BLaER1 treated with 17β-estradiol and CSF1 and Interleukin-3, amounts not matched to agents 10 nM and 100 nM (cell line): ENCODE data around the gene CARMIL3.
A peak's percentile ranks its signal among the peaks of the same experiment; 100 is the strongest.

Source experiments
- H3K27ac ChIP-seq, 11 experiments: shearing (Covaris generic); formaldehyde crosslinking; 2 replicates each; pipeline ENCODE4 v1.8.1; 2022
- H3K27me3 ChIP-seq, 11 experiments: shearing (Covaris generic); formaldehyde crosslinking; 2 replicates each; pipeline ENCODE4 v1.8.1; 2022
- H3K36me3 ChIP-seq, 11 experiments: shearing (Covaris generic); formaldehyde crosslinking; 2 replicates each; pipeline ENCODE4 v1.8.1; 2022
- H3K4me1 ChIP-seq, 10 experiments: shearing (Covaris generic); formaldehyde crosslinking; 2 replicates each; pipeline ENCODE4 v1.8.1; 2022
- H3K4me2 ChIP-seq, 11 experiments: shearing (Covaris generic); formaldehyde crosslinking; 2 replicates each; pipeline ENCODE4 v1.8.1; 2022
- H3K4me3 ChIP-seq, 10 experiments: shearing (Covaris generic); formaldehyde crosslinking; 2 replicates each; pipeline ENCODE4 v1.8.1; 2022
- H3K9ac ChIP-seq, 11 experiments: shearing (Covaris generic); formaldehyde crosslinking; 2 replicates each; pipeline ENCODE4 v1.8.1; 2022
- H3K9me3 ChIP-seq, 11 experiments: shearing (Covaris generic); formaldehyde crosslinking; replicated peaks in 1 of 11; 2 replicates each; pipeline ENCODE4 v1.8.1; 2022
- H4K20me1 ChIP-seq, 11 experiments: shearing (Covaris generic); formaldehyde crosslinking; 2 replicates each; pipeline ENCODE4 v1.8.1; 2022
- Cebpa-rat ChIP-seq, 11 experiments: shearing (Covaris generic); IDR thresholded peaks; 2 replicates each; pipeline ENCODE4 v1.8.1; 2022

The CARMIL3 gene

DNA sequence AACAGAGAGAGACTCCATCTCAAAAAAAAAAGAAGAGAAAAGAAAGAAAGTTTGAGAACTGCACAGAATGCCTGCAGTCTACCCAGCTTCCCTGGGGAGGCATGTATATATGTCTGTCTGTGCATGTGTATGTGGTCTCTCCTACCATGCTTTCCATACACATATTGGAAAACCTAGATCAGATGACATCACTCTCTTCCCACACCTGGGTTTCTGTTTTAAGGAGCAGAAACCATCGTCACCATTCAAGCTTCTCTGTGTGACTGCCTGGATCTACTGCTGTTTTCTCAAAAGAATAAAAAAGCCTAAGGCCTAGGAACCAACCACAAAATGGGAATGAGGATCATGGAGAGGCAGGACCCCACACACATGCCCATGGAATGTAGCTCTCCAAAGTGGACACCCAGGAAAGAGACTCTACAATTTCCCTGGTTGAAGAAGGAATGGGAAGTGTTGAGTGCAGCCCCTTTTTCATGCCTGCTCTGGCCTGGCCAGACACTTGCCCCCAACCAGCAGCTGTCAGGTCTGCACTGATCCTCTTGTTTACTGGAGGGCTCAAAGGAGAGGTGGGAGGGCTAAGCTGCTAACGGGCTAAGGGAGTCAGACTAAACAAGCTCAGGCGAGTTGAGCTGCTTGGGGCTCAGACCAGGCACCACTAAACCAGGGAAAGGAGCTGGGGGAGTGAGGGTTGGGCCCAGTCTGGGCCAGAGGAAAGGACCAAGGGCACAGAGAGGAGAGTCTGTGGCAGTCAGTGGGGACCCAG, 34.6 kb downstream of the CARMIL3 start:
- H3K4me3 ChIP-seq: no peak overlapping the region
- no peak overlapping the region for H3K9ac ChIP-seq
- TF ChIP-seq Cebpa-rat (IDR thresholded peaks at IDR 0.05): no peak
- H3K4me1 ChIP-seq: peaks cover 8 to 32% (median 19%) of the 10 kb centered on the region in 10 experiments
- H4K20me1 ChIP-seq: 0 out of 22 replicates have a peak, but pooled peaks cover 0 to 9% (median 0%) of the 10 kb centered on the region in 11 experiments
- H3K4me2 ChIP-seq: no peak overlapping the region
- no peak overlapping the region for H3K27ac ChIP-seq
- no peaks in the 10 kb centered on the region for H3K36me3 ChIP-seq
- no peaks in the 10 kb centered on the region for H3K9me3 ChIP-seq
- peaks cover 0 to 19% (median 11%) of the 10 kb centered on the region in 11 experiments; a peak in 12 of 22 replicates for H3K27me3 ChIP-seq

- peaks cover 0 to 13% (median 5%) of the 10 kb centered on the region in 11 experiments; a peak in 12 of 22 replicates for H3K27me3 ChIP-seq
- no peak overlapping the region for H3K4me2 ChIP-seq
- no peaks in the 10 kb centered on the region for H3K36me3 ChIP-seq
- TF ChIP-seq Cebpa-rat (IDR thresholded peaks at IDR 0.05): no peak
- 0 out of 22 replicates have a peak, but pooled peaks cover 0 to 9% (median 0%) of the 10 kb centered on the region in 11 experiments for H4K20me1 ChIP-seq
- peaks cover 10 to 28% (median 16%) of the 10 kb centered on the region in 10 experiments for H3K4me1 ChIP-seq
- no peaks in the 10 kb centered on the region for H3K9me3 ChIP-seq
- no peak overlapping the region for H3K9ac ChIP-seq
- H3K27ac ChIP-seq: no peak overlapping the region
- H3K4me3 ChIP-seq: no peak overlapping the region
Measured at GRCh38 chr14:24087004-24087403, 35.2 kb downstream of the CARMIL3 start.

- Histone ChIP-seq H4K20me1 (no peaks in the 10 kb centered on the region), H3K4me3 (no peak overlapping the region), H3K27me3 (peaks cover 0 to 2% (median 0%) of the 10 kb centered on the region in 11 experiments; a peak in 2 of 22 replicates), H3K27ac (no peak overlapping the region), H3K9ac (no peak overlapping the region), H3K36me3 (no peaks in the 10 kb centered on the region; a peak in 1 of 22 replicates), H3K4me2 (no peak overlapping the region), H3K4me1 (peaks cover 18 to 33% (median 26%) of the 10 kb centered on the region in 10 experiments), H3K9me3 (no peaks in the 10 kb centered on the region)
- TF ChIP-seq Cebpa-rat (IDR thresholded peaks at IDR 0.05): no peak
Measured at GRCh38 chr14:24088095-24088494, 36.3 kb downstream of the CARMIL3 start.

GRCh38 chr14:24089890-24090289, 38.1 kb downstream of the CARMIL3 start:
- no peaks in the 10 kb centered on the region for H4K20me1 ChIP-seq
- H3K4me2 ChIP-seq: peak overlapping the region in 1 of 11 experiments; percentile 14; a peak in 1 of 22 replicates
- H3K27ac ChIP-seq: no peak overlapping the region
- H3K9ac ChIP-seq: no peak overlapping the region
- no peaks in the 10 kb centered on the region for H3K27me3 ChIP-seq
- H3K9me3 ChIP-seq: no peaks in the 10 kb centered on the region
- peaks cover 25 to 34% (median 29%) of the 10 kb centered on the region in 10 experiments for H3K4me1 ChIP-seq
- no peak for TF ChIP-seq Cebpa-rat (IDR thresholded peaks at IDR 0.05)
- no peaks in the 10 kb centered on the region; a peak in 1 of 22 replicates for H3K36me3 ChIP-seq
- H3K4me3 ChIP-seq: no peak overlapping the region

DNA sequence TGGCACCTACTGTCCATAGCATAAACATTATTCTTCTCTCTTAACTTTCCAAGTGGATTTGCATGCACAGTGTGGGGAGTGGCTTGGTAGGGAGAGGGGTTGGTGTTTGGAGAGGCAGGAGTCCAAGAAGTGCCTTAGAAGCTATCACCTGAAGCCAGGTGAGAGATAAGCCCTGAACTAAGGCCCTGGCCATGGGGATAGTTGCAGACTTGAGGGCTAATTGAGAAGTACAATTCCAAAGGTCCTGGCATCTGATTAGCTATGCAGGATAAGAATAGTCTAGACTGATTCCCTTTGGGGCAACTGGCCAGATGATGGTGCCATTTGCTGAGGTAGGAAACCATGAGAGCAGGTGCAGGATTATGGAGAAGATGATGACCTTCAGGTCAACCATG, 40.3 kb downstream of the CARMIL3 start:
- H4K20me1 ChIP-seq: peaks cover 0 to 16% (median 0%) of the 10 kb centered on the region in 11 experiments; a peak in 5 of 22 replicates
- peaks cover 5 to 15% (median 9%) of the 10 kb centered on the region in 11 experiments; a peak in 19 of 22 replicates for H3K36me3 ChIP-seq
- H3K9ac ChIP-seq: no peak overlapping the region
- no peaks in the 10 kb centered on the region for H3K27me3 ChIP-seq
- H3K4me1 ChIP-seq: peaks cover 41 to 52% (median 48%) of the 10 kb centered on the region in 10 experiments
- H3K9me3 ChIP-seq: no peaks in the 10 kb centered on the region
- TF ChIP-seq Cebpa-rat (IDR thresholded peaks at IDR 0.05): no peak
- no peak overlapping the region for H3K4me3 ChIP-seq
- peak overlapping the region in 6 of 11 experiments; percentile 72 to 91 (median 86); a peak in 9 of 22 replicates for H3K4me2 ChIP-seq
- no peak overlapping the region; a peak in 1 of 22 replicates for H3K27ac ChIP-seq

GRCh38 chr14:24092505-24093206, 40.8 kb downstream of the CARMIL3 start:
- H3K4me1 ChIP-seq: peaks cover 41 to 52% (median 48%) of the 10 kb centered on the region in 10 experiments
- H3K4me3 ChIP-seq: no peak overlapping the region
- H3K4me2 ChIP-seq: peak overlapping the region; percentile 72 to 94 (median 90)
- TF ChIP-seq Cebpa-rat (IDR thresholded peaks at IDR 0.05): no peak
- peaks cover 9 to 20% (median 15%) of the 10 kb centered on the region in 11 experiments for H3K36me3 ChIP-seq
- peak overlapping the region in 3 of 11 experiments; percentile 5 to 100 (median 95); a peak in 3 of 22 replicates for H3K9ac ChIP-seq
- H3K27ac ChIP-seq: peak overlapping the region; percentile 94 to 100 (median 98); a peak in 19 of 22 replicates
- H3K27me3 ChIP-seq: no peaks in the 10 kb centered on the region
- H4K20me1 ChIP-seq: peaks cover 0 to 21% (median 0%) of the 10 kb centered on the region in 11 experiments; a peak in 5 of 22 replicates
- no peaks in the 10 kb centered on the region for H3K9me3 ChIP-seq

GRCh38 chr14:24093207-24093900, 41.5 kb downstream of the CARMIL3 start:
- Histone ChIP-seq H3K4me1 (peaks cover 41 to 57% (median 48%) of the 10 kb centered on the region in 10 experiments), H3K4me2 (peak overlapping the region; percentile 72 to 94 (median 90)), H3K36me3 (peaks cover 16 to 27% (median 22%) of the 10 kb centered on the region in 11 experiments), H3K27ac (peak overlapping the region; percentile 94 to 100 (median 98); a peak in 21 of 22 replicates), H3K4me3 (peak overlapping the region in 9 of 10 experiments; percentile 73 to 97 (median 87); a peak in 17 of 20 replicates), H3K27me3 (no peaks in the 10 kb centered on the region), H3K9me3 (no peaks in the 10 kb centered on the region), H4K20me1 (peaks cover 0 to 28% (median 0%) of the 10 kb centered on the region in 11 experiments; a peak in 7 of 22 replicates), H3K9ac (peak overlapping the region; percentile 65 to 100 (median 97); a peak in 21 of 22 replicates)
- no peak for TF ChIP-seq Cebpa-rat (IDR thresholded peaks at IDR 0.05)
